Peyer's patch (tissue), 4 donors: ENCODE results near the gene ZDHHC13.

Experiments used
- POLR2A ChIP-seq, 2 donors: fragments of 450-650 bp; IDR thresholded peaks; one replicate each; pipeline ENCODE4 v1.5.1; 2017; ENCODE audit warnings: antibody characterized with exemption in 2 of 2, mild to moderate bottlenecking in 2 of 2, moderate library complexity in 2 of 2
- TF ChIP-seq, protein P1 (sequence below), 6 experiments: fragments of 450-650 bp in 4 of 6; fragments of 200-600 bp in 2 of 6; sonication (generic) in 1 of 6; IDR thresholded peaks; one replicate each; pipeline ENCODE4 v1.5.1; 2017 to 2019; ENCODE audit warnings: antibody characterized with exemption in 6 of 6, mild to moderate bottlenecking in 3 of 6, moderate library complexity in 1 of 6

DNA sequence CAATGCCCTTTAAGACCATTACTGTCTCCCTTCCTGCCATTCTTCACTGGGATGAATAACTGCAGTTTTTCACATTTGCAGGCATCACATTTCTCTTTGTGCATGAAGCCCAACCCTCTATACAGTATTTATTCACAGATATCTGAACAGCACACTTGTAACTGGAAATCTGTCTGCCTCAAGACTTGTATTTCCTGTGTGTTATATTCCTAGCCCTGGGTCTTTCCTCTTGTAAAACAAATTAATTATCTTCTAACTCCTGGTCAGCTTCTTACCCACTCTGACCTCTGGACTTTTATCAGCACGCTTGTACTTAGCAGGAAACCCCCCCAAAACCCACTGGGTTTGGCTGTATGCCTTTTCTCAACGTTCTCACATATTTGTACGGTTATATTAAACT is 82.8 kb downstream of the ZDHHC13 start:
- TF ChIP-seq, protein P1, sequence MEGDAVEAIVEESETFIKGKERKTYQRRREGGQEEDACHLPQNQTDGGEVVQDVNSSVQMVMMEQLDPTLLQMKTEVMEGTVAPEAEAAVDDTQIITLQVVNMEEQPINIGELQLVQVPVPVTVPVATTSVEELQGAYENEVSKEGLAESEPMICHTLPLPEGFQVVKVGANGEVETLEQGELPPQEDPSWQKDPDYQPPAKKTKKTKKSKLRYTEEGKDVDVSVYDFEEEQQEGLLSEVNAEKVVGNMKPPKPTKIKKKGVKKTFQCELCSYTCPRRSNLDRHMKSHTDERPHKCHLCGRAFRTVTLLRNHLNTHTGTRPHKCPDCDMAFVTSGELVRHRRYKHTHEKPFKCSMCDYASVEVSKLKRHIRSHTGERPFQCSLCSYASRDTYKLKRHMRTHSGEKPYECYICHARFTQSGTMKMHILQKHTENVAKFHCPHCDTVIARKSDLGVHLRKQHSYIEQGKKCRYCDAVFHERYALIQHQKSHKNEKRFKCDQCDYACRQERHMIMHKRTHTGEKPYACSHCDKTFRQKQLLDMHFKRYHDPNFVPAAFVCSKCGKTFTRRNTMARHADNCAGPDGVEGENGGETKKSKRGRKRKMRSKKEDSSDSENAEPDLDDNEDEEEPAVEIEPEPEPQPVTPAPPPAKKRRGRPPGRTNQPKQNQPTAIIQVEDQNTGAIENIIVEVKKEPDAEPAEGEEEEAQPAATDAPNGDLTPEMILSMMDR (IDR thresholded peaks at IDR 0.05), result no peak
- TF ChIP-seq POLR2A (IDR thresholded peaks at IDR 0.05), result no peak
